Liver (tissue), 9 donors: ENCODE results near the gene MBD3L2. TPM values are rescaled to one million over a fixed set of nuclear protein-coding genes. Genes with fewer than 3 reads are reported as not detected.

Source experiments
- DNase-seq: peaks from one replicate; pipeline ENCODE4 v3.0.0-alpha.2; 2017; ENCODE audit warnings: low spot score
- H3K27ac ChIP-seq, 2 donors: one replicate each; pipeline ENCODE4 v1.7.0; 2013; ENCODE audit warnings: inconsistent platforms in 2 of 2, low read length in 2 of 2, control low read depth in 1 of 2, low read depth in 1 of 2, mild to moderate bottlenecking in 1 of 2
- H3K27me3 ChIP-seq, 4 donors: one replicate each; pipeline versions ENCODE4 v1.6.1 to v1.7.0; 2013; ENCODE audit warnings: low read length in 3 of 4, inconsistent platforms in 1 of 4, mild to moderate bottlenecking in 1 of 4, moderate library complexity in 1 of 4; ENCODE audit not compliant: control insufficient read depth in 4 of 4, insufficient read depth in 4 of 4
- H3K36me3 ChIP-seq, 4 donors: one replicate each; pipeline versions ENCODE4 v1.6.1 to v1.7.0; 2013; ENCODE audit warnings: low read length in 3 of 4, mild to moderate bottlenecking in 3 of 4, low read depth in 1 of 4, moderate library complexity in 1 of 4; ENCODE audit not compliant: control insufficient read depth in 4 of 4, insufficient read depth in 3 of 4
- H3K4me1 ChIP-seq, 4 donors: one replicate each; pipeline versions ENCODE4 v1.6.1 to v1.7.0; 2013; ENCODE audit warnings: low read length in 3 of 4, mild to moderate bottlenecking in 3 of 4, moderate library complexity in 1 of 4; ENCODE audit not compliant: control insufficient read depth in 4 of 4, insufficient read depth in 4 of 4
- H3K4me3 ChIP-seq, 3 donors: one replicate each; pipeline versions ENCODE4 v1.6.1 to v1.7.0; 2013; ENCODE audit warnings: low read length in 3 of 3, control low read depth in 1 of 3, low read depth in 1 of 3, mild to moderate bottlenecking in 1 of 3
- H3K9ac ChIP-seq, 2 donors: one replicate each; pipeline ENCODE4 v1.7.0; 2013; ENCODE audit warnings: low read length in 2 of 2, mild to moderate bottlenecking in 2 of 2, moderate library complexity in 2 of 2, control low read depth in 1 of 2, low read depth in 1 of 2
- H3K9me3 ChIP-seq, 4 donors: one replicate each; pipeline versions ENCODE4 v1.6.1 to v1.7.0; 2013; ENCODE audit warnings: low read length in 3 of 4; ENCODE audit not compliant: control insufficient read depth in 4 of 4
- EGR1 ChIP-seq, 2 donors: IDR thresholded peaks; 2 replicates each; pipeline ENCODE4 v1.6.1; 2016 to 2018; ENCODE audit warnings: antibody characterized with exemption in 2 of 2, low read depth in 2 of 2
- FOXA1 ChIP-seq: IDR thresholded peaks from 2 replicates; pipeline ENCODE4 v1.6.1; 2016; ENCODE audit warnings: antibody characterized with exemption
- FOXA2 ChIP-seq: IDR thresholded peaks from 2 replicates; pipeline ENCODE4 v1.6.1; 2016; ENCODE audit warnings: antibody characterized with exemption
- GABPA ChIP-seq, 2 donors: IDR thresholded peaks in 1 of 2; conservative IDR thresholded peaks in 1 of 2; 2 replicates each; pipeline ENCODE4 v1.6.1; 2016; ENCODE audit warnings: antibody characterized with exemption in 2 of 2, mild to moderate bottlenecking in 1 of 2, moderate library complexity in 1 of 2
- HNF4A ChIP-seq, 2 donors: conservative IDR thresholded peaks; 2 replicates each; pipeline ENCODE4 v1.6.1; 2016; ENCODE audit warnings: antibody characterized with exemption in 2 of 2, mild to moderate bottlenecking in 2 of 2
- HNF4G ChIP-seq: IDR thresholded peaks from 2 replicates; pipeline ENCODE4 v1.6.1; 2016; ENCODE audit warnings: antibody characterized with exemption
- JUND ChIP-seq, 2 donors: IDR thresholded peaks; 2 replicates each; pipeline ENCODE4 v1.6.1; 2016; ENCODE audit warnings: antibody characterized with exemption in 2 of 2
- NR2F2 ChIP-seq: IDR thresholded peaks from 2 replicates; pipeline ENCODE4 v1.6.1; 2016; ENCODE audit warnings: antibody characterized with exemption
- RAD21 ChIP-seq, 2 donors: IDR thresholded peaks; 2 replicates each; pipeline ENCODE4 v1.6.1; 2016; ENCODE audit warnings: antibody characterized with exemption in 2 of 2, mild to moderate bottlenecking in 2 of 2
- RXRA ChIP-seq, 2 donors: IDR thresholded peaks; 2 replicates each; pipeline ENCODE4 v1.6.1; 2017 to 2018; ENCODE audit warnings: antibody characterized with exemption in 2 of 2, mild to moderate bottlenecking in 1 of 2
- SP1 ChIP-seq: IDR thresholded peaks from 2 replicates; pipeline ENCODE4 v1.6.1; 2018; ENCODE audit warnings: antibody characterized with exemption, mild to moderate bottlenecking
- TAF1 ChIP-seq: conservative IDR thresholded peaks from 2 replicates; pipeline ENCODE4 v1.6.1; 2016; ENCODE audit warnings: antibody characterized with exemption, mild to moderate bottlenecking
- YY1 ChIP-seq: IDR thresholded peaks from 2 replicates; pipeline ENCODE4 v1.6.1; 2016; ENCODE audit warnings: antibody characterized with exemption, mild to moderate bottlenecking
- WGBS: extraction: QIAGEN DNeasy Blood & Tissue Kit; methylation state at CpG from one replicate; pipeline ENCODE4 v1.1.7; 2013; 5-methylcytosine and 5-hydroxymethylcytosine counted together
- polyA plus RNA-seq, 2 donors: library from polyadenylated mRNA; stranded (reverse) in 1 of 2; unstranded in 1 of 2; fragments of 200-250 nt in 1 of 2; fragments of >200 nt in 1 of 2; fragmentation: Nextera tagmentation in 1 of 2; extraction: Ambion mirVana in 1 of 2; gene quantifications; one replicate each; pipeline versions ENCODE4 v1.2.1 to v1.2.3, GENCODE V29; 2013 to 2015
- total RNA-seq, 2 donors: library from RNA; depleted of rRNA; stranded (reverse); fragments of >200 nt; gene quantifications; one replicate each; pipeline ENCODE4 v1.2.3, GENCODE V29; 2014
- TF ChIP-seq, protein P1 (sequence below): fragments of 150-350 bp; IDR thresholded peaks from 2 replicates; pipeline ENCODE4 v1.5.1; 2017; ENCODE audit warnings: improper control_type of control experiment, low read depth, low read length; ENCODE audit not compliant: missing input control
- TF ChIP-seq, protein P2 (sequence below): IDR thresholded peaks from 2 replicates; pipeline ENCODE4 v1.6.1; 2016; ENCODE audit warnings: antibody characterized with exemption, mild to moderate bottlenecking
- TF ChIP-seq, protein P3 (sequence below): IDR thresholded peaks from 2 replicates; pipeline ENCODE4 v1.6.1; 2016; ENCODE audit warnings: antibody characterized with exemption
- TF ChIP-seq, protein P4 (sequence below): IDR thresholded peaks from 2 replicates; pipeline ENCODE4 v1.6.1; 2016; ENCODE audit warnings: antibody characterized with exemption
- TF ChIP-seq, protein P5 (sequence below): IDR thresholded peaks from 2 replicates; pipeline ENCODE4 v1.6.1; 2016; ENCODE audit warnings: antibody characterized with exemption
- donor health status: healthy.
- donor health status: healthy.
- donor health status: healthy.
- donor health status: healthy.
- donor health status: healthy.

MBD3L2 gene
- total and polyA plus RNA-seq, 4 donors: not detected

DNA sequence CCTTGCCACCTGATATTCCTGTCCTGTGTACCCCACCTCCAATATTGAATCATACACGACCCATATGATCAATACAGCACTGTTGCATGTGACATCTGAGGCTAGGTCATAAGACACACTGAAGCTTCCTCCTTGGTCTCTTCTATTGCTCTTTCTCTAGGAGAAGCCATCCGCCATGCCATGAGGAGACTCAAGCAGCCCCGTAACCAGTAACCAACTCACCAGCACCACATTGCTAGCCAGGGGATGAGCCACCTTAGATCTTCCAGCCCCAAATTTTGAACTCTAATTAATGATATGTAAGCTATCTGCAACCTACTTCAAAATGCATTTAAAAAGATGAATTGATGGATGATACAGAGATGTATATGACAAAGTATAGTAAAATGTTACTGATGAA is 49.0 kb downstream of the MBD3L2 start:
- Histone ChIP-seq H3K36me3 (no peaks in the 10 kb centered on the region), H3K4me3 (no peak overlapping the region), H3K9ac (no peak overlapping the region), H3K4me1 (peaks cover 0 to 2% (median 0%) of the 10 kb centered on the region in 4 donors), H3K9me3 (peaks cover 4 to 17% (median 6%) of the 10 kb centered on the region in 4 donors), H3K27me3 (no peaks in the 10 kb centered on the region), H3K27ac (peak overlapping the region in 1 of 2 donors; percentile 91)
- DNase-seq: no peak
- 98% methylated on average over 3 of the region's 3 CpGs for WGBS
- TF ChIP-seq SP1 (no peak), TAF1 (no peak), HNF4G (no peak), HNF4A (conservative IDR thresholded peaks at IDR 0.05) (no peak)
- TF ChIP-seq, protein P1, sequence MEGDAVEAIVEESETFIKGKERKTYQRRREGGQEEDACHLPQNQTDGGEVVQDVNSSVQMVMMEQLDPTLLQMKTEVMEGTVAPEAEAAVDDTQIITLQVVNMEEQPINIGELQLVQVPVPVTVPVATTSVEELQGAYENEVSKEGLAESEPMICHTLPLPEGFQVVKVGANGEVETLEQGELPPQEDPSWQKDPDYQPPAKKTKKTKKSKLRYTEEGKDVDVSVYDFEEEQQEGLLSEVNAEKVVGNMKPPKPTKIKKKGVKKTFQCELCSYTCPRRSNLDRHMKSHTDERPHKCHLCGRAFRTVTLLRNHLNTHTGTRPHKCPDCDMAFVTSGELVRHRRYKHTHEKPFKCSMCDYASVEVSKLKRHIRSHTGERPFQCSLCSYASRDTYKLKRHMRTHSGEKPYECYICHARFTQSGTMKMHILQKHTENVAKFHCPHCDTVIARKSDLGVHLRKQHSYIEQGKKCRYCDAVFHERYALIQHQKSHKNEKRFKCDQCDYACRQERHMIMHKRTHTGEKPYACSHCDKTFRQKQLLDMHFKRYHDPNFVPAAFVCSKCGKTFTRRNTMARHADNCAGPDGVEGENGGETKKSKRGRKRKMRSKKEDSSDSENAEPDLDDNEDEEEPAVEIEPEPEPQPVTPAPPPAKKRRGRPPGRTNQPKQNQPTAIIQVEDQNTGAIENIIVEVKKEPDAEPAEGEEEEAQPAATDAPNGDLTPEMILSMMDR: no peak

DNA sequence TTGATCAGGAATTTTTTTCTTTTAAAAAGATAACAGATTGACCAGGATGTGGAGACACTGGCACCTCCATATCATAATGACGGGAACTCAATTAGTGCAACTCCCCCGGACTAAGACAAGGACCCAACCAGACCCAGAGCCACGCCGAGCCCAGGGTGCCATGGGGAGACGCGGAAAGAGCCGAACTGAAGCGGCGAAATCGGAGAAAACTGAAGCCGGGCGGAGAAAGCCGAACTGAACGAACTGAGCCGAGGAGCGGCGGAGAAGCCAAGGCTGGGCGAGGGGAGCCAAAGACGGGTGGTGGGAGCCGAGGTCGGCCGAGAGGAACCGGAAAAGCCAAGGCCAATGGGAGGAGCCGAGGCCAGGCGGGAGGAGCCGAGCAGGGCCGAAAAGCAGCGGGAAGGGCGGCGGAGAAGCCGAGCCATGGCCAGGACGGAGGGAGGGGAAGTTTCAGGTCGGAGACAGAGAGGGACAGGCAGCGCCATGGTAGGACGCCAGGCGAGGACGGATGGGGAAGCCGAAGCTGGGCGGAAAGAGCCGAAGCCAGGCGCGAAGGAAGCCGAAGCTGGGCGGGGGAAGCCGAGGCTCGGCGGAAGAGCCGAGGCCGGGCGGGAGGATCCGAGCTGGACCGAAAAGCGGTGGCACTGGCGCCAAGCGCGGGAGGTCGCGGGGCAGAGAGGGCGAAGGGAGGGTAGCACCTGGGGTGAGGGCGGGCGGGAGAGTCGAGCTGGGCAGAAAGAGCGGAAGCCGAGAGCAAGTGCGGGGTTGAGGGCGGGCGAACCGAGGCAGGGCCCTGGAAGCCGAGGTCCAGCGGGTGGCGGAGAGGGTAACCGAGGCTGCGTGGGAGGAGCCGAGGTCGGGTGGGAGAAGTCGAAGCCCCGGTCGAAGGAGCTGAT is 49.8 kb downstream of the MBD3L2 start:
- Histone ChIP-seq H3K9me3 (peaks cover 1 to 12% (median 6%) of the 10 kb centered on the region in 4 donors), H3K36me3 (no peaks in the 10 kb centered on the region), H3K27ac (peak overlapping the region; percentile 91 to 98), H3K9ac (peak overlapping the region; percentile 75 to 76), H3K4me3 (peak overlapping the region; percentile 80 to 95 (median 87)), H3K27me3 (no peaks in the 10 kb centered on the region), H3K4me1 (peaks cover 0 to 2% (median 0%) of the 10 kb centered on the region in 4 donors)
- under 1% methylated on average over 78 of the region's 78 CpGs for WGBS
- DNase-seq: peak; percentile 89
- peak in 1 of 2 donors; percentile 48 for TF ChIP-seq RXRA (IDR thresholded peaks at IDR 0.05)
- TF ChIP-seq, protein P1: no peak
- TF ChIP-seq RAD21 (IDR thresholded peaks at IDR 0.05): peak in 1 of 2 donors; percentile 16
- TF ChIP-seq JUND (IDR thresholded peaks at IDR 0.05): no peak
- no peak for TF ChIP-seq TAF1
- TF ChIP-seq, protein P2, sequence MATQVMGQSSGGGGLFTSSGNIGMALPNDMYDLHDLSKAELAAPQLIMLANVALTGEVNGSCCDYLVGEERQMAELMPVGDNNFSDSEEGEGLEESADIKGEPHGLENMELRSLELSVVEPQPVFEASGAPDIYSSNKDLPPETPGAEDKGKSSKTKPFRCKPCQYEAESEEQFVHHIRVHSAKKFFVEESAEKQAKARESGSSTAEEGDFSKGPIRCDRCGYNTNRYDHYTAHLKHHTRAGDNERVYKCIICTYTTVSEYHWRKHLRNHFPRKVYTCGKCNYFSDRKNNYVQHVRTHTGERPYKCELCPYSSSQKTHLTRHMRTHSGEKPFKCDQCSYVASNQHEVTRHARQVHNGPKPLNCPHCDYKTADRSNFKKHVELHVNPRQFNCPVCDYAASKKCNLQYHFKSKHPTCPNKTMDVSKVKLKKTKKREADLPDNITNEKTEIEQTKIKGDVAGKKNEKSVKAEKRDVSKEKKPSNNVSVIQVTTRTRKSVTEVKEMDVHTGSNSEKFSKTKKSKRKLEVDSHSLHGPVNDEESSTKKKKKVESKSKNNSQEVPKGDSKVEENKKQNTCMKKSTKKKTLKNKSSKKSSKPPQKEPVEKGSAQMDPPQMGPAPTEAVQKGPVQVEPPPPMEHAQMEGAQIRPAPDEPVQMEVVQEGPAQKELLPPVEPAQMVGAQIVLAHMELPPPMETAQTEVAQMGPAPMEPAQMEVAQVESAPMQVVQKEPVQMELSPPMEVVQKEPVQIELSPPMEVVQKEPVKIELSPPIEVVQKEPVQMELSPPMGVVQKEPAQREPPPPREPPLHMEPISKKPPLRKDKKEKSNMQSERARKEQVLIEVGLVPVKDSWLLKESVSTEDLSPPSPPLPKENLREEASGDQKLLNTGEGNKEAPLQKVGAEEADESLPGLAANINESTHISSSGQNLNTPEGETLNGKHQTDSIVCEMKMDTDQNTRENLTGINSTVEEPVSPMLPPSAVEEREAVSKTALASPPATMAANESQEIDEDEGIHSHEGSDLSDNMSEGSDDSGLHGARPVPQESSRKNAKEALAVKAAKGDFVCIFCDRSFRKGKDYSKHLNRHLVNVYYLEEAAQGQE: peak; percentile 39
- TF ChIP-seq HNF4A (conservative IDR thresholded peaks at IDR 0.05): no peak
- peak in 1 of 2 donors; percentile 23 for TF ChIP-seq EGR1 (IDR thresholded peaks at IDR 0.05; ENCODE audit: low read depth in 2 of 2)
- TF ChIP-seq, protein P3, sequence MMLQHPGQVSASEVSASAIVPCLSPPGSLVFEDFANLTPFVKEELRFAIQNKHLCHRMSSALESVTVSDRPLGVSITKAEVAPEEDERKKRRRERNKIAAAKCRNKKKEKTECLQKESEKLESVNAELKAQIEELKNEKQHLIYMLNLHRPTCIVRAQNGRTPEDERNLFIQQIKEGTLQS: no peak
- peak; percentile 95 for TF ChIP-seq YY1
- no peak for TF ChIP-seq FOXA2
- peak; percentile 41 for TF ChIP-seq SP1
- TF ChIP-seq, protein P4, sequence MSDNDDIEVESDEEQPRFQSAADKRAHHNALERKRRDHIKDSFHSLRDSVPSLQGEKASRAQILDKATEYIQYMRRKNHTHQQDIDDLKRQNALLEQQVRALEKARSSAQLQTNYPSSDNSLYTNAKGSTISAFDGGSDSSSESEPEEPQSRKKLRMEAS: no peak
- TF ChIP-seq, protein P5, sequence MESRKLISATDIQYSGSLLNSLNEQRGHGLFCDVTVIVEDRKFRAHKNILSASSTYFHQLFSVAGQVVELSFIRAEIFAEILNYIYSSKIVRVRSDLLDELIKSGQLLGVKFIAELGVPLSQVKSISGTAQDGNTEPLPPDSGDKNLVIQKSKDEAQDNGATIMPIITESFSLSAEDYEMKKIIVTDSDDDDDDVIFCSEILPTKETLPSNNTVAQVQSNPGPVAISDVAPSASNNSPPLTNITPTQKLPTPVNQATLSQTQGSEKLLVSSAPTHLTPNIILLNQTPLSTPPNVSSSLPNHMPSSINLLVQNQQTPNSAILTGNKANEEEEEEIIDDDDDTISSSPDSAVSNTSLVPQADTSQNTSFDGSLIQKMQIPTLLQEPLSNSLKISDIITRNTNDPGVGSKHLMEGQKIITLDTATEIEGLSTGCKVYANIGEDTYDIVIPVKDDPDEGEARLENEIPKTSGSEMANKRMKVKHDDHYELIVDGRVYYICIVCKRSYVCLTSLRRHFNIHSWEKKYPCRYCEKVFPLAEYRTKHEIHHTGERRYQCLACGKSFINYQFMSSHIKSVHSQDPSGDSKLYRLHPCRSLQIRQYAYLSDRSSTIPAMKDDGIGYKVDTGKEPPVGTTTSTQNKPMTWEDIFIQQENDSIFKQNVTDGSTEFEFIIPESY: peak; percentile 85
- TF ChIP-seq GABPA (IDR thresholded peaks at IDR 0.05 in 1 of 2, conservative IDR thresholded peaks at IDR 0.05 in 1 of 2): peak in 1 of 2 donors; percentile 78
- TF ChIP-seq HNF4G: peak; percentile 73
- no peak for TF ChIP-seq FOXA1
- no peak for TF ChIP-seq NR2F2
